GM18507 (cell line): ENCODE data around the gene HP1BP3.
A peak's percentile ranks its signal among the peaks of the same experiment; 100 is the strongest.

Source experiments
- DNase-seq: peaks from one replicate; pipeline ENCODE4 v3.0.0; 2011; ENCODE audit warnings: low read depth; ENCODE audit not compliant: insufficient read length; ENCODE audit errors: extremely low spot score
- FAIRE-seq: peaks from 2 replicates; lab custom pipeline; 2011; peaks lifted over from hg19 to GRCh38; lab: Jason Lieb, UNC

Gene HP1BP3

DNA sequence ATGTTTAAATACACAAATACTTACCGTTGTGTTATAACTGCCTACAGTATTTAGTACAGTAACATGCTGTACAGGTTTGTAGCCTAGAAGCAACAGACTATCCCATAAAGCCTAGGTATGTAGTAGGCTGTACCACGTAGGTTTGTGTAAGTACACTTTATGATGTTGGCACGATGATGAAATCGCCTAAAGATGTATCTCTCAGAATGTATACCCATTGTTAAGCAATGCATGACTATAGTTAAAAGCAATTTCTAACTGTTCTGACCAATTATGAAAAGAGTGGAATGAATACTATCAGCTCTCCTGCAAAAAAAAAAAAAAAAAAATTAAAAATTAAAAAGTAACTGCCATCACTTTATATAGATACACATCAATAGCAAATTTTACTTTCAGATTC is 11.4 kb downstream of the HP1BP3 start:
- DNase-seq: no peak
- FAIRE-seq: no peak

DNA sequence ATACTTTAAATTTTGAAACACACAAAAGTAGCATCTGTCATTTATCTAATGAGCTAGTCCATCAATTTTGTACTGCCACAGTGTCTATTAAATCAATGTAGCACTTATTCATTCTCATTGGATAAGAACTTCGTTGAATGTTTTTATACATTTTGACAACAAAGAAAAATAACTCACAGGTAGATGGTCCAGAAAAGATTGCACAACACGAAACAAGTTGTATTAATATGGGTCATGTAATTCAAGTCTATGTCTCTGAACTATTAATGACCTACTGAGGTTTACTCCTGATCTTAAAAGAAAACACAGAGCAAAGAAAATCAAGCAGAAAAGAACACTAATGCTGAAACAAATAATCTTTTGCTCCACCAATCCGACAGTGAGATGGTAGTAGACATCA is 15.3 kb downstream of the HP1BP3 start:
- FAIRE-seq: no peak
- DNase-seq: no peak

DNA sequence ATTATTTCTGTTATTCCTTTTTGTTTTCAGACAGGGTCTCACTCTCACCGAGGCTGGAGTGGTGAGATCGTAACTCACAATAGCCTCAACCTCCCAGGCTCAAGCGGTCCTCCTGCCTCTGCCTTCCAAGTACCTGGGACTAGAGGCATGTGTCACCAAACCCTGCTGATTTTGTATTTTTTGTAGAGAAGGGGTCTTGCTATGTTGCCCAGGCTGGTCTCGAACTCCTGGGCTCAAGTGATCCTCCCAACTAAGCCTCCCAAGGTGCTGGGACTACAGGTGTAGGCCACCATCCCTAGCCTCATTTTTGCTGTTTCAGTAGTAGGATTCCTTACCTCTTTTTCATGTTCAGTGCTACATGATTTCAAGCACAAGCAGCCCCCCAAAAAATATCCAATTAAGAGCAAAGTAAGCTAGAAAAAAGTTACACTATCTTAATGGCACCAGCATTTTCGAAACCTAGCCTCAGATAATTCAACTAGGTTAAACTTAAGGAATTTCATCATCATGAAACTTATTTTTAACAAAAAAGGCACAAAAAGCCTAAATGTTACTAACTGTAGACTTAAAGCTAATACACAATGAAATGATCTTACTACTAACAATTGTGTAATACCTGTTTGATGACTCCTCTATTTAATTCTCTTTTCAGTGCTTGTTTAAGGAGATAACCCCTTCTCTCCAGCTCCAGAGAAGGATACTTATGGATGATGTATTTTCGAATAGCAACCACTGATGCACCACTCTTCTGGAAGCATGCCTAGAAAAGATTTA is 16.6 kb downstream of the HP1BP3 start:
- FAIRE-seq: no peak
- DNase-seq: no peak

DNA sequence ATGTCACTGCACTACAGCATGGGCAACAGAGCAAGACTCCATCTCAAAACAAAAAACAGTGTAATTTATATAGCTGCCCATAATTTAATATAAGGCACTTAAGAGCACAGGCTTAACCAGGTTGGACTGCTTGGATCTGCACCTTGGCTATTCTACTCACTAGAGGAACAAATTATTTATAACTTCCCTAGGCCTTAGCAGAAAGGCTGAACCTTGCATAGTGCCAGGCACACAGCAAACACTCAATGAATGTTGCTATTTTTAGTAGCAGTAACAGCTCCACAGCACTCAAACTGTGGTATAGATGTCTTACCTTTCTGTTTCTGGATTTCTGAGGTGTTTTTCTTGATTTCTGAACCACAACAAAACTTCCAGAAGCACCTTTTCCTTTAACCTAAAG is 19.8 kb downstream of the HP1BP3 start:
- DNase-seq (no peak), FAIRE-seq (no peak)

DNA sequence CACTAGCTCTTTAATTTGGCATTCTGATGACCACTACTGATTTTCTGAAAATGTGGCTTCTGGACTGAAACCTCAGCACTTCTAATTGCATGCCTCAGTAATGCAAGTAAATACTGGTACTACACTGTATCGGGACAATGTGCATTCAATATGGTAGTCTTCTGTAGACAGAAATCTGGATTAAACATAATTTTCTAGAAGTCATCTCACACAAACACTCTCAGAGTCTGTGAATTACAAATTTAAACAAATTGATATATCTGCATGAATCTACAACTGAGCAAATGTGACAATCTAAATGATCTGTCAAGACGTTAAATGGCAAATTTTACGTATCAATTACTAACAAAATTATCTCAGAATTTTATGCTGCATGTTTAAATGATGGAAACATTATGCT is 23.7 kb downstream of the HP1BP3 start:
- DNase-seq: no peak
- FAIRE-seq: no peak

DNA sequence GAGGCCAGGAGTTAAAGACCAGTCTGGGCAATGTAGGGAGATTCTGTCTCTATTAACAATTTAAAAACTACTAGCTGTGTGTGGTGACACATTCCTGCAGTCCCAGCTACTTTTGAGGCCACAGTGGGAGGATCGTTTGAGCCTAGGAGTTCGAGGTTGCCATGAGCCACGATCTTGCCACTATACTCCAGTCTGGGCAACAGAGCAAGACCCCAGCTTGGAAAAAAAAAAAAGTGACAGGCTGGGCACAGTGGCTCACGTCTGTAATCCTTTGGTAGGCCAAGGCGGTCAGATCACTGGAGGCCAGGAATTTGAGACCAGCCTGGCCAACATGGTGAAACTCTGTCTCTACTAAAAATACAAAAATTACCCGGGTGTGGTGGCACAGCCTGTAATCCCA is 26.8 kb downstream of the HP1BP3 start:
- DNase-seq (no peak), FAIRE-seq (no peak)

DNA sequence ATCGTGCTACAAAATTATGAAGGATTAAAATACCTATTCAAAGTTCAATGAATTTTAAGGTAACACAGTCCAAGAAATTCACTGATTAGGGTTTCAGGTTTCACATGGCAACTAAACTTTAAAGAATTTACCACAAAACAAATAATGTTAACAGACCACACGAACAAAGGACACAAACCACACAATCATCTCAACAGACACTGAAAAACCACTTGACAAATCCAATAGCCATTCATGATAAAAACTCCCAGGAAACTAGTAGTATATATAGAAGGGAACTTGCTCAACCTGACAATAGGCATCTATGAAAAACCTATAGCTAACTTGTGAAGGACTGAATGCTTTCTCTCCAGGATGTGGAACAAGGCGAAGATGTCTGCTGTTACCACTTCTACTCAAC is 33.5 kb downstream of the HP1BP3 start:
- FAIRE-seq (no peak), DNase-seq (no peak)

DNA sequence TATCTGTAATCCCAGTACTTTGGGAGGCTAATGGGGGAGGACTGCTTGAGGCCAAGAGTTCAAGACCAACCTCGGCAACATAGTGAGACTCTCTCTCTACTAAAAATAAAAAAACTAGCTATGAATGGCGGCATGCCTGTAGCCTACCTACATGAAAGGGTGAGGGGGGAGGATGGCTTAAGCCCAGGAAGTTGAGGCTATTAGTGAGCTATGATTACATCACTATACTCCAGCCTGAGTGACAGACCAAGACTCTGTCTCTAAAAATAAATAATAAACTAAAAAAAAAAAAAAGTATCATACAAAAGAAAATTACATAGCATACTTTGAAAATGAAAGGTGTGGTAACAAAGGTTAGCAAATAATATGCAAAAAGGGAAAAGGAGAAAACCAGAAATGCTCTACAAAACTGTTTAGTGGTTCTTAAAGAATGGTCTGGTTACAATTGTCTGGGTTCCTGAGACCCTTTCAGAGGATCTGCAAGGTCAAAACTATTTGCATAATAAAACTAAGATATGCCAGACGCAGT is 35.6 kb downstream of the HP1BP3 start:
- DNase-seq: no peak
- FAIRE-seq: no peak

DNA sequence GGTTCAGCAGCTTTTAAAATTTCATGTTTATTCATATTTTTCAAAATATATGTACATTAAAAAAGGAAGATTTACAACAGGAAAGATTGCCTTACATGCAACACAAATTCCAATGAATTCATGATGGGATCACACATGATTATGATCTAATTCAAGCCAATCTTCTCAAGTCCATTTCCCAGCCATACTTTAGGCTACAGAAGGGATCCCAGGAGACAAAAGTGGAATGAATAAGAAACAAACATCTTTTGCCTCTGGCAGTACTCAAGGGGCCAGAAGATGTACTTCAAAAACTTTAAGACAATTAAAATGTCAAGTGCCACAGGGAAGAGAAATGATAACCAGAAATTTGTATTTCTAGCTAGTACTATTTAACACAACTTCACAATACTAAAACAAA is 44.4 kb downstream of the HP1BP3 start:
- FAIRE-seq (no peak), DNase-seq (no peak)

DNA sequence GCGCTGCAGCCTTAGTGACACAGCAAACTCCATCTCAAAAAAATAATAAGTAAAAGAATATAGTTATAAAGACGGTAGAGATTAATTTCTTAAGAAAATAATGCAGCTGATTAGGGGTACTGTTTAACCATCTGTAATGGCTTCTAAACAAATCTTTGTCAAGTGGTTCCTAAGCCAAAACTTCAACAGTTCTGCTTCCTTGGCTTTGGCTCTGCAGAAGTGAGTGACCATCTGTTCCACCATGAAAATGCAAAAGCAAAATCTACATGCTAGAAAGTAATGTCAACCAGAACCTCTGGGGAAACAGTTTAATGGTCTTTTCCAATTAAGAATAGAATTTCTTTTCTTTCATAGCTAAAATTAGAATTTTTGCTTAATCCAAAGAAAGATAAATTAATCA is 46.3 kb downstream of the HP1BP3 start:
- no peak for FAIRE-seq
- no peak for DNase-seq

DNA sequence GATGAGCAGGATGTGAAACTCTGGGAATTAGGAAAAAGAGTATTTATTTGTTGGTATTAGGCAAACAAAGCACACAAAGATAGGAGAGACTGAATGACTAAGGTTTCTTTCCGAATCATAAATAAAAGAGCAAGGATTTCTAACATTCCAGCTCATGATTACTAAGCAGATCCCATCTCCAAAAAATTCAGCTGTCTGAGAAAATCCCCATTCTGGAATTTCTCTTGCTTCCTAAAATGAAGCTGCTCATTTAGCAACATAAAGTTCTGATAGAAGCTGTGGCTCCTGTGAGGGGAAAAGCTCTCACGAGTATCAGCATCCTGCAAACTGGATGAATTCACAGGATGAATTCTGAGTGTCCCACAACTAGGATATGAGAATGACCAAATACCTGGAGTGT is 47.9 kb downstream of the HP1BP3 start:
- FAIRE-seq: no peak
- no peak for DNase-seq

DNA sequence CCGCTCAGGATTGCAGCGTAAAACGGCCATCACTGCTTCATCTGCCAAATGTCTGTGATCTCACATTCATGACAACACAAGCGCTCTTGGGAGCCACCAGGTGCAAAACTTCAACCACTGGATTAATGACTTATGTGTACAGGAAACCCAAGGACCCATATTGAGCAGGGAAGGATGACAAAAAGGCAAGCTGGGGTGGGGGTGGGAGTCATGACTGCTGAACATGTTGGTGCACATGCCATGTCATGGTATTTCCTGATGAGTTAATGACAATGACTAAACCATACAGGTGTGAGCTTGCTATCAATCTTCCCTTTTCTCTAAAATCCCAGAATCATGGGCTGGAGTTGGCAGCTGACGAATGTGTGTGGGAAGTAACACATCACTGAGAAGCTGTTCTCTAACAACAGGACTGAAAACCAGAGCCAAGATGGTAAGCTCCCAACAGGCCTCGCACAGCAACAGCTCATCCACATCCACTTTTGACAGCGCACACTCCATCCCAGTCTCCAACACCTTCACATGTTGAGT is 51.5 kb downstream of the HP1BP3 start:
- FAIRE-seq: no peak
- DNase-seq: no peak

DNA sequence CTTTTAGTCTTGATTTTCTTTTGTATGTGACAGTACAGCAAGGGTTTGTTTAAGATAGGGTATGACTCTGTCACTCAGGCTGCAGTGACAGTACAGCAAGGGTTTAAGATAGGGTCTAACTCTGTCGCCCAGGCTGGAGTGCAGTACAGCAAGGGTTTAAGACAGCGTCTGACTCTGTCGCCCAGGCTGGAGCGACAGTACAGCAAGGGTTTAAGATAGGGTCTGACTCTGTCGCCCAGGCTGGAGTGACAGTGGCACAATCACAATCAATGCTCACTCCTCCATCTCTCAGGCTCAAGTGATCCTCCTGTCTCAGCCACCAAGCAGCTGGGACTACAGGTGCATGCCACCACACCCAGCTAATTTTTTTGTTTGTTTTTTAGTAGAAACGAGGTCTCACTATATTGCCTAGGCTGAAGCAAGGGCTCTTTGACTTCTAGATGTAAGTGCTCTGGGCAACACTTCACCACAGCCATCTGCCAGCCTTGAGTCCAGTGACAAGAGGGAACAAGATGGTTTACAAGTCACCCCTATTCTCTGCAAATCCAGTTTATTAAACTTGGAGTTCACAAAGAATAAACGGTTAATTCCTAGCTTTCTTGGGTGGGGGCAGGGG is 53.6 kb downstream of the HP1BP3 start:
- FAIRE-seq (no peak), DNase-seq (no peak)

DNA sequence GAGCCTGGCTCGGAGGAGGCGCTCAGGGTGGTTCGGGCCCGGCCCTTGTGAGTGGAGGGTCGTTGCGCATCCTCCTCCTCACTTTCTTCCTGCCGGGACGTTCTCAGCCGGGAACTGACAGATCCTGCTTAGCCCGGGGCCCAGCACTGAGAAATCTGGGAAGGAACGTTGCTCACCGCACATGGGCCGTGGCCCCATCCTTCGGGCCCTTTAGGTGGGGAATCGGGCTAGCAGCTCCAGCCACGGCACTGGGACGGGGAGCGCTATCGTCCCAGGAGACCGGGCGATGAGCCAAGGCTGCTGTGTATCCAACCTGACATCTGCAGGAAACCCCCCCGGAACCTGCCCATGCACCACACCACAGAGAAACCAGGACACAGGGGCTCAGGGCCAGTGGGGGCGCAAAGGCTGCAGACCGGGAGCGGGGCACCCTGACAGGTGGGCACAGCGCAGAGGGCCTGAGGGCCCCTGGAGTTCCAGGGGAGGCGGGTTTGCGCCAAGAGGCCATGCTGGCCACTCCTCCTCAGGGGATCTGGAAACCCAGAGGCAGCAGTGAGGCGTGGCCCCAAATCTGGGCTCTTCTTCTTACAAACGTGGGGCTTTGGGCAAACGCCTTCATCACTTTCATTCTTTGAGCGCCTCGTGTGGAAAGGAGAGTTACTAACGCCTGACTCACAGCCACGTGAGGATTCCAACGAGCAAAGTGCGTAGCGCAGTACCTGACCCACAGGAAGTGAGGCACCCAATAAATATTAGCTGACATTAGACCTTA is 54.3 kb downstream of the HP1BP3 start, which contains the start of gene SH2D5:
SH2D5 (minus strand) TSS at position 116 of the 772 bp plus-strand sequence. CDS start 4,659 bp downstream, outside the sequence.
- DNase-seq: peak; percentile 52
- peak; percentile 83 for FAIRE-seq

DNA sequence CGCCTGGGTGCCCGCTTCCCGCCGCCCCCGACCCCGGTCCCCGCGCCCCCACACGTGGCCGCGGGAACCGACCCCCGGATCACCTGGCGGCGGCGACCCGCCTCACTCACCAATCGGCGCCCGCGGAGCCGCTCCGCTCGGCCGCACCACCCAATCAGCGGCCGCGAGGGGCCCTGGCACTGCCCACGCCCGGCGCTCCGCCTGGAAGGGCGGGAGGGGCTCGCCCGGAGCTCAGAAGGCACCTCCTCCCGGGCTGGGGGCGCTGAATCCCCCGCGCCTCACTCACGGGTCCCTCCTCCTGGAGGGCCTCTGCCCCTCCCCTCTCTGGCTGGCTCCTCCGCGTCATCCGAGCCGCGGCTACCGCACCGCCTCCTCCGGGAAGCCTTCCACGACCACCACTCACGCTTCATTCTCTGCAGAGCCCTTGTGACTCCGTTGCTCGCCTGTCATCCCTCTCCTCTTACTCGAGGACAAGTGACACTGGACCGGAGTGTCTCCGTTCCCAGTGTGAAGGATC is 55.0 kb downstream of the HP1BP3 start:
- peak; percentile 18 for FAIRE-seq
- peak; percentile 66 for DNase-seq

DNA sequence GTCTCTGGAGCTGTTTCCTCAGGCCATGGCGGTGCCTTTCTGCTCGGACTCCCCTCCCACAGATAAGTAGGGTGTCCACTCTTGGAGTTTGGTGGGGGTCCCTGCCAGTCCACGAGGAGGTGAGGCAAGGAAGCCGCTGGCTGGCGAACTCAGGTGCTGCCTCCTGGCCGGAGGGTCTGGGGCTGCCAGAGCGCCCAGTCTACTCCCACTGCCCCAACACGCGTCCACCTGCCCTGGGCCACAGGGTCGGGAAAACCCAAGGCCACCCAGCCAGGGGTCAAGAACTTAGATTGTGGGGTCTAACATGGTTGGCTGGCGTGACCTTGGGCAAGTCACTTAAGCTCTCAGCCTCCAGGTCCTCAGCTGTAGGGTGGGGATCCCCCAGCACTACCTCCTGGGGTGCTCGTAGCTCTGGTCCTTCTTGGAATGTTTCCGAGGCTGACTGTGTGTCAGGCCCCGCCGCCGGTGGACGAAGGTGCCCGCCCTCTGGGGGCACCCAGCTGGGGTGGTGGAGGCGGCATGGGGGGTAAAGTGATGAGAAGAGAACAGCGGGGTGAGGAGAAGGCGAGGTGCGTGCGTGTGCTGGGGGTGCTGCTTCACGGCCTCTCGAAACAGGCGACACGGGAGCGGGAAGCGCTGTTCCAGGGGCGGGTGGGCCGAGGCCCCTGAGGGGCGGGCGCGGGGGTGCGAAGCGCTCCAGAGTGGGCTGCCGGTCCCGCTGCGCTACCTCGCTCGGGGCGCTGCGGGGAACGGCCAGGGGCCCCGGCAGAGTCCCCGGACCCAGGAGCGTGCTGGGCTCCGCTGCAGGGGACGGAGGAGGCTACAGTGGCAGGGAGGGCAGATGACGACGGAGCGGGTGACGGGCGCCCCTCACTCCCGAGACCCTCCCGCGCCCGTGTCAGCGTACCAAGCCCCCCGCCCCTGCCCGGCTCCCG is 55.8 kb downstream of the HP1BP3 start:
- peak; percentile 5 for FAIRE-seq
- DNase-seq: no peak

DNA sequence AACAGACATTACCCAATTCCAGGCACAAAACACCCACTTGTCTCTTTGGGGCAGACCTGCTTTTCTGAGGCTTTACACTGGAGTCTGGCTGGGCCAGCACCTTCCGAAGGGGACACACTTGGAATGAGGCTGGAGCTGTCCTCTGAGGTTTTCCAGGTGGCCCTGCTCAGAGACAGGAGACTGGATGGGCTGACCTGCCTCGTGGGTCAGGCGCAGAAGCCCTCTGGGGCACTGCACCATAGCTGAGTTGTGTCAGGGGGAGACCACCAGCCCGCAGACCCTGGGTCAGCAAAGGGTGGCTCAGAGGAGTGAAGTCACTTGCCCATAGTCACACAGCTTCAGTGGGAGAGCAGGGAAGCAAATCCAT is 56.4 kb downstream of the HP1BP3 start:
- no peak for FAIRE-seq
- no peak for DNase-seq

DNA sequence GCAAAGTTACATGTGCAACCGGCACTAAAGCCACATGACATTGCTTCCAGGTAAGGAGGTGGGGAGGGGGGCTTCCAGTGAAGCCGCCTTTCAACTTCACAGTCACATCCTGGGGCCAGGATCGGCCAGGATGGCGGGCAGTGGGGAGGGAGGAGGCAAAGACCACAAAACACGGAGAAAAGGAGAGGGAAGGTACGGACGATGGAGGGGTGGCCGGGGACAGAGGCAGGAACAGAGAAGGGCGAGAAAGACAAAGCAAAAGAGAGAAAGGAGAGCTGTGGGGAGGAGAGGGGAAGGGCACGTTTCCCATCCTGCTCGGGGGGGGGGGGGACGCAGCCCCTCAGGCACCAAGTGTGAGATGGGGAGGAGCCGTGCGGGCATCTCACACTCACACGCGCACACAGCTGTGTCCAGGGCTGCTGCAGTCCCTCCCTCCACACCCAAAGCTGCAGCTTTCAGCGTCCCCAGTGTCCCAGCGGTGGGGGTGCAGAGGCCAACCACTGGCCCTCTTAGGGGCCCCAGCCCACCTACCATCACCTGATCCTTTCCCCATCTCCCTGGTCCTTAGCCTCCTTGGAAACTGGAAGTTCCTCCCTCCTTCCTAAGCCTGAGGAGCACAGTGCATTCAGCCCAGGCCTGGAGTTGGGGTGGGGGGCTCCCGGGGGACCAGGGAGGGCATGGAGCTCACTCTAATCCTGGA is 57.0 kb downstream of the HP1BP3 start:
- FAIRE-seq (no peak), DNase-seq (no peak)
